GM12878 (cell line): ENCODE results near the gene TPCN2.

ENCODE experiments used
- CTCF ChIP-seq, 3 experiments: IDR thresholded peaks in 2 of 3; conservative IDR thresholded peaks in 1 of 3; 2 replicates each; pipeline ENCODE4 v1.5.1; 2011; ENCODE audit warnings: low read depth in 3 of 3, low read length in 3 of 3, mild to moderate bottlenecking in 3 of 3, control low read depth in 2 of 3, moderate library complexity in 2 of 3, inconsistent platforms in 1 of 3, mixed read lengths in 1 of 3; ENCODE audit not compliant: control insufficient read depth in 2 of 3, insufficient read depth in 1 of 3; ENCODE audit errors: extremely low read depth in 1 of 3
- E2F4 ChIP-seq: IDR thresholded peaks from 2 replicates; pipeline ENCODE4 v1.6.1; 2012; ENCODE audit warnings: low read depth, low read length, improper control_type of control experiment
- HDGF ChIP-seq: fragments of 450-650 bp; IDR thresholded peaks from 2 replicates; pipeline ENCODE4 v1.6.1; 2016; ENCODE audit warnings: antibody characterized with exemption
- MYC ChIP-seq: IDR thresholded peaks from 2 replicates; pipeline ENCODE4 v1.6.1; 2011; ENCODE audit warnings: mild to moderate bottlenecking, low read length, moderate library complexity, inconsistent platforms; ENCODE audit not compliant: insufficient read depth, insufficient replicate concordance, insufficient read length, severe bottlenecking
- POLR2AphosphoS5 ChIP-seq: IDR thresholded peaks from 2 replicates; pipeline ENCODE4 v1.6.1; 2011; ENCODE audit warnings: mild to moderate bottlenecking, low read length, inconsistent platforms
- ZBED1 ChIP-seq: IDR thresholded peaks from 2 replicates; pipeline ENCODE4 v1.6.1; 2016; ENCODE audit warnings: borderline replicate concordance

GRCh38 chr11:69161117-69161407 is 112.3 kb downstream of the TPCN2 start:
- TF ChIP-seq HDGF (no peak), POLR2AphosphoS5 (no peak), CTCF (IDR thresholded peaks at IDR 0.05 in 2 of 3, conservative IDR thresholded peaks at IDR 0.05 in 1 of 3; ENCODE audit: control insufficient read depth in 2 of 3, extremely low read depth in 1 of 3, insufficient read depth in 1 of 3, low read depth in 3 of 3, low read length in 3 of 3) (no peak), MYC (no peak), ZBED1 (no peak), E2F4 (no peak)
